Naive thymus-derived CD8-positive, alpha-beta T cell (primary cell): ENCODE data around the gene SLC5A3. TPM values are rescaled to one million over a fixed set of nuclear protein-coding genes. Genes with fewer than 3 reads are reported as not detected.

ENCODE experiments used
- ATAC-seq, 2 donors: fragments of 150-1000 bp; cut with Tn5 transposase in 1 of 2; sonication (Bioruptor Pico), chemical (Tn5 transposase) in 1 of 2; 1 replicate in 1 of 2; 2 replicates in 1 of 2; pipeline ENCODE4 v1.10.0; 2021; ENCODE audit warnings: mild to moderate bottlenecking in 2 of 2, moderate library complexity in 2 of 2
- POLR2A ChIA-PET: fragments of 350-600 bp; sonication (Branson Sonifier 250); formaldehyde crosslinking; loops from one replicate; lab custom pipeline; 2021; ENCODE audit warnings: antibody characterized with exemption; lab: Charles Lee
- DNase-seq, 10 donors: peaks; one replicate each; pipeline versions ENCODE4 v3.0.0 to v3.0.0-alpha.2; 2020 to 2022
- H3K27ac Mint-ChIP-seq, 10 donors: one replicate each; pipeline ENCODE4 v1.8.0; 2020 to 2022; ENCODE audit warnings: mild to moderate bottlenecking in 10 of 10, mixed read lengths in 10 of 10, moderate library complexity in 4 of 10, inconsistent platforms in 1 of 10
- H3K27me3 Mint-ChIP-seq, 5 donors: one replicate each; pipeline ENCODE4 v1.8.0; 2021 to 2022; ENCODE audit warnings: mixed read lengths in 5 of 5
- H3K36me3 Mint-ChIP-seq, 3 donors: one replicate each; pipeline ENCODE4 v1.8.0; 2020 to 2022; ENCODE audit warnings: mixed read lengths in 3 of 3, mild to moderate bottlenecking in 2 of 3, inconsistent platforms in 1 of 3
- H3K4me1 Mint-ChIP-seq, 4 donors: one replicate each; pipeline ENCODE4 v1.8.0; 2021 to 2022; ENCODE audit warnings: mixed read lengths in 4 of 4
- H3K4me3 Mint-ChIP-seq, 10 donors: one replicate each; pipeline ENCODE4 v1.8.0; 2020 to 2022; ENCODE audit warnings: mild to moderate bottlenecking in 10 of 10, mixed read lengths in 10 of 10, moderate library complexity in 6 of 10, inconsistent platforms in 1 of 10
- H3K9me3 Mint-ChIP-seq, 9 donors: one replicate each; pipeline ENCODE4 v1.8.0; 2020 to 2022; ENCODE audit warnings: mixed read lengths in 9 of 9, mild to moderate bottlenecking in 3 of 9, inconsistent platforms in 1 of 9, moderate library complexity in 1 of 9
- polyA plus RNA-seq, 3 donors: library from polyadenylated mRNA; unstranded; fragments of 300-500 nt; fragmentation: Illumina TruSeq; gene quantifications; one replicate each; pipeline ENCODE4 v1.2.3, GENCODE V29; 2021
- total RNA-seq, 8 experiments: library from RNA in 2 of 8; stranded (reverse) in 2 of 8; gene quantifications; one replicate each; pipeline ENCODE4 v1.2.3 and lab custom pipeline; 2021 to 2026

Gene SLC5A3
- total RNA-seq (10 to 100 TPM; 31.9 to 32.7 TPM), polyA plus RNA-seq (1 to 10 TPM; 1.7 to 2.1 (median 1.9) TPM), total RNA-seq (lab: John Stamatoyannopoulos, UW) (59.7 to 661 (median 166) reads per million in 6 experiments)

- Mint-ChIP-seq H3K27me3 (no peaks in the 10 kb centered on the region), H3K4me3 (peak within 1 kb of the TSS; percentile 92 to 98 (median 96)), H3K27ac (peak within 1 kb of the TSS; percentile 88 to 96 (median 92)), H3K36me3 (peaks cover 0 to 5% (median 0%) of the 10 kb centered on the region in 3 donors), H3K9me3 (no peaks in the 10 kb centered on the region), H3K4me1 (peaks cover 39 to 53% (median 43%) of the 10 kb centered on the region in 4 donors)
- peak; percentile 38 to 84 (median 74) for DNase-seq
- POLR2A ChIA-PET = interaction anchor here (0.5 to 6.2 kb wide), 20 partner anchors 9 to 149 kb away, joined by 3 to 71 read pairs (median 4); no protein-coding TSS in a partner anchor
- ATAC-seq = peak; percentile 68 to 71
Observed at GRCh38 chr21:34073032-34073748, at the start of gene SLC5A3, which contains the start of gene MRPS6. Gene SLC5A3, plus strand, starts transcription at chr21:34073578. Its CDS starts 21,621 bp downstream, at chr21:34095199. Gene MRPS6, plus strand, starts transcription at chr21:34073578. Its CDS starts 123 bp downstream, at chr21:34073701.

GRCh38 chr21:34023691-34024373 is 49.5 kb upstream of the SLC5A3 start:
- DNase-seq (no peak), ATAC-seq (no peak)
- Mint-ChIP-seq H3K4me1 (peaks cover 2 to 22% (median 11%) of the 10 kb centered on the region in 4 donors), H3K27me3 (no peaks in the 10 kb centered on the region), H3K36me3 (no peaks in the 10 kb centered on the region), H3K27ac (no peak overlapping the region), H3K9me3 (no peaks in the 10 kb centered on the region), H3K4me3 (no peak overlapping the region)
- POLR2A ChIA-PET = interaction anchor here (0.8 kb wide), 1 partner anchor 50 kb away, joined by 3 read pairs; no protein-coding TSS in a partner anchor

- Mint-ChIP-seq H3K27ac (no peak overlapping the region), H3K9me3 (no peaks in the 10 kb centered on the region), H3K4me3 (no peak overlapping the region), H3K4me1 (peaks cover 0 to 17% (median 8%) of the 10 kb centered on the region in 4 donors), H3K36me3 (no peaks in the 10 kb centered on the region), H3K27me3 (no peaks in the 10 kb centered on the region)
- ATAC-seq (no peak), DNase-seq (no peak)
- POLR2A ChIA-PET = interaction anchor here (0.6 to 0.8 kb wide), 2 partner anchors 22 to 50 kb away, joined by 3 read pairs; no protein-coding TSS in a partner anchor
Observed at GRCh38 chr21:34024374-34024693, 49.0 kb upstream of the SLC5A3 start.

- no peaks in the 10 kb centered on the region for H3K9me3 Mint-ChIP-seq
- POLR2A ChIA-PET = no interaction called here
- ATAC-seq = no peak
Observed at GRCh38 chr21:34027721-34028461, 45.5 kb upstream of the SLC5A3 start.

GRCh38 chr21:34029743-34030528 is 43.4 kb upstream of the SLC5A3 start:
- Mint-ChIP-seq H3K4me1 (peaks cover 5 to 18% (median 6%) of the 10 kb centered on the region in 4 donors), H3K27me3 (no peaks in the 10 kb centered on the region), H3K36me3 (no peaks in the 10 kb centered on the region), H3K9me3 (no peaks in the 10 kb centered on the region), H3K4me3 (peak overlapping the region in 3 of 10 donors; percentile 31 to 61 (median 58)), H3K27ac (peak overlapping the region in 3 of 10 donors; percentile 20 to 87 (median 27))
- ATAC-seq = peak; percentile 61 to 75
- POLR2A ChIA-PET = interaction anchor here (1.2 kb wide), 1 partner anchor 29 kb away, joined by 4 read pairs; no protein-coding TSS in a partner anchor
- peak in 5 of 10 donors; percentile 6 to 19 (median 9) for DNase-seq

More at GRCh38 chr21:34027721-34028461, 45.5 kb upstream of the SLC5A3 start:
- Mint-ChIP-seq H3K27ac (no peak overlapping the region), H3K27me3 (no peaks in the 10 kb centered on the region), H3K4me3 (no peak overlapping the region), H3K4me1 (peaks cover 4 to 17% (median 5%) of the 10 kb centered on the region in 4 donors), H3K36me3 (no peaks in the 10 kb centered on the region)
- DNase-seq = no peak

- no peaks in the 10 kb centered on the region for H3K27me3 Mint-ChIP-seq
- no peak for DNase-seq
- H3K9me3 Mint-ChIP-seq = peaks cover 0 to 3% (median 0%) of the 10 kb centered on the region in 9 donors
- peaks cover 0 to 4% (median 0%) of the 10 kb centered on the region in 3 donors for H3K36me3 Mint-ChIP-seq
- no peak overlapping the region for H3K4me3 Mint-ChIP-seq
- H3K27ac Mint-ChIP-seq = no peak overlapping the region
- H3K4me1 Mint-ChIP-seq = peaks cover 6 to 24% (median 9%) of the 10 kb centered on the region in 4 donors
- POLR2A ChIA-PET = interaction anchor here (0.5 kb wide), 1 partner anchor 82 kb away, joined by 3 read pairs; no protein-coding TSS in a partner anchor
- no peak for ATAC-seq
Observed at GRCh38 chr21:34031835-34032370, 41.5 kb upstream of the SLC5A3 start.

GRCh38 chr21:34034369-34035014 is 38.9 kb upstream of the SLC5A3 start:
- POLR2A ChIA-PET = interaction anchor here (0.6 kb wide), 1 partner anchor 18 kb away, joined by 3 read pairs; no protein-coding TSS in a partner anchor
- Mint-ChIP-seq H3K9me3 (peaks cover 0 to 3% (median 0%) of the 10 kb centered on the region in 9 donors), H3K4me3 (no peak overlapping the region), H3K36me3 (peaks cover 0 to 4% (median 3%) of the 10 kb centered on the region in 3 donors), H3K4me1 (peaks cover 6 to 24% (median 9%) of the 10 kb centered on the region in 4 donors), H3K27me3 (peaks cover 0 to 1% (median 0%) of the 10 kb centered on the region in 5 donors), H3K27ac (peak overlapping the region in 1 of 10 donors; percentile 17)
- ATAC-seq = no peak
- no peak for DNase-seq

- Mint-ChIP-seq H3K4me1 (peaks cover 3 to 18% (median 5%) of the 10 kb centered on the region in 4 donors), H3K27ac (no peak overlapping the region), H3K9me3 (peaks cover 0 to 3% (median 0%) of the 10 kb centered on the region in 9 donors), H3K4me3 (no peak overlapping the region), H3K27me3 (peaks cover 0 to 1% (median 0%) of the 10 kb centered on the region in 5 donors), H3K36me3 (peaks cover 0 to 4% (median 3%) of the 10 kb centered on the region in 3 donors)
- POLR2A ChIA-PET = no interaction called here
- ATAC-seq = no peak
- DNase-seq = no peak
Observed at GRCh38 chr21:34035619-34036354, 37.6 kb upstream of the SLC5A3 start.

GRCh38 chr21:34037009-34037795 is 36.2 kb upstream of the SLC5A3 start:
- no peak overlapping the region for H3K4me3 Mint-ChIP-seq
- POLR2A ChIA-PET = no interaction called here
- no peak overlapping the region for H3K27ac Mint-ChIP-seq
- peaks cover 0 to 3% (median 0%) of the 10 kb centered on the region in 9 donors for H3K9me3 Mint-ChIP-seq
- ATAC-seq = no peak
- no peak for DNase-seq
- peaks cover 3 to 7% (median 4%) of the 10 kb centered on the region in 4 donors for H3K4me1 Mint-ChIP-seq
- H3K36me3 Mint-ChIP-seq = peaks cover 0 to 4% (median 3%) of the 10 kb centered on the region in 3 donors
- peaks cover 0 to 1% (median 0%) of the 10 kb centered on the region in 5 donors for H3K27me3 Mint-ChIP-seq
